ENCODE results near the gene CORO6. TPM values are rescaled to one million over a fixed set of nuclear protein-coding genes. Genes with fewer than 3 reads are reported as not detected.
A peak's percentile ranks its signal among the peaks of the same experiment; 100 is the strongest.

Gene CORO6
- total RNA-seq, 2 donors from 2014 or later = 2.1 to 10.2 TPM

GRCh38 chr17:29650396-29650795, 27.7 kb upstream of the CORO6 start:
- no peak for ATAC-seq
- Mint-ChIP-seq H3K36me3 (peaks cover 8% of the 10 kb centered on the region), H3K27ac (peak overlapping the region; percentile 1 to 78)

GRCh38 chr17:29649359-29649758, 26.6 kb upstream of the CORO6 start:
- DNase-seq (ENCODE audit: low spot score) (no peak), ATAC-seq (no peak)
- peak overlapping the region in 1 of 2 donors; percentile 78 for H3K27ac Mint-ChIP-seq
- H3K4me3 Mint-ChIP-seq = no peak overlapping the region
- H3K4me1 Mint-ChIP-seq (ENCODE audit: low read depth in 2 of 2) = peaks cover 13 to 19% of the 10 kb centered on the region in 2 donors
- H3K36me3 Mint-ChIP-seq = peaks cover 6% of the 10 kb centered on the region
- no peaks in the 10 kb centered on the region for H3K9me3 Mint-ChIP-seq
- H3K27me3 Mint-ChIP-seq = no peaks in the 10 kb centered on the region

More at GRCh38 chr17:29650396-29650795, 27.7 kb upstream of the CORO6 start:
- DNase-seq (ENCODE audit: low spot score) = no peak
- H3K4me3 Mint-ChIP-seq = no peak overlapping the region
- H3K27me3 Mint-ChIP-seq = no peaks in the 10 kb centered on the region
- H3K9me3 Mint-ChIP-seq = no peaks in the 10 kb centered on the region
- H3K4me1 Mint-ChIP-seq (ENCODE audit: low read depth in 2 of 2) = peaks cover 7 to 12% of the 10 kb centered on the region in 2 donors

GRCh38 chr17:29648005-29648404, 25.3 kb upstream of the CORO6 start:
- H3K9me3 Mint-ChIP-seq = no peaks in the 10 kb centered on the region
- no peaks in the 10 kb centered on the region for H3K27me3 Mint-ChIP-seq
- peaks cover 13 to 19% of the 10 kb centered on the region in 2 donors for H3K4me1 Mint-ChIP-seq (ENCODE audit: low read depth in 2 of 2)
- no peak for ATAC-seq
- no peak for DNase-seq (ENCODE audit: low spot score)
- no peak overlapping the region for H3K4me3 Mint-ChIP-seq
- H3K36me3 Mint-ChIP-seq = peaks cover 6% of the 10 kb centered on the region
- peak overlapping the region in 1 of 2 donors; percentile 54 for H3K27ac Mint-ChIP-seq

- DNase-seq (ENCODE audit: low spot score) = peak; percentile 77
- Mint-ChIP-seq H3K4me3 (peak overlapping the region; percentile 9), H3K4me1 (ENCODE audit: low read depth in 2 of 2) (peaks cover 16 to 29% of the 10 kb centered on the region in 2 donors), H3K27me3 (no peaks in the 10 kb centered on the region), H3K27ac (peak overlapping the region; percentile 32 to 79), H3K9me3 (no peaks in the 10 kb centered on the region), H3K36me3 (peaks cover 6% of the 10 kb centered on the region)
- ATAC-seq = peak; percentile 62 to 89
Measured at GRCh38 chr17:29645515-29646051, 22.9 kb upstream of the CORO6 start.

- ATAC-seq (no peak), DNase-seq (ENCODE audit: low spot score) (no peak)
- Mint-ChIP-seq H3K27me3 (no peaks in the 10 kb centered on the region), H3K4me3 (no peak overlapping the region), H3K36me3 (peaks cover 6% of the 10 kb centered on the region), H3K4me1 (ENCODE audit: low read depth in 2 of 2) (peaks cover 19 to 33% of the 10 kb centered on the region in 2 donors), H3K27ac (peak overlapping the region in 1 of 2 donors; percentile 79), H3K9me3 (no peaks in the 10 kb centered on the region)
Measured at GRCh38 chr17:29643817-29644160, 21.1 kb upstream of the CORO6 start.

GRCh38 chr17:29642171-29642611, 19.5 kb upstream of the CORO6 start:
- no peak for ATAC-seq
- DNase-seq (ENCODE audit: low spot score) = no peak
- peaks cover 19 to 34% of the 10 kb centered on the region in 2 donors for H3K4me1 Mint-ChIP-seq (ENCODE audit: low read depth in 2 of 2)
- no peaks in the 10 kb centered on the region for H3K27me3 Mint-ChIP-seq
- no peak overlapping the region for H3K4me3 Mint-ChIP-seq
- H3K27ac Mint-ChIP-seq = peak overlapping the region; percentile 35 to 79
- no peaks in the 10 kb centered on the region for H3K9me3 Mint-ChIP-seq
- no peaks in the 10 kb centered on the region for H3K36me3 Mint-ChIP-seq

GRCh38 chr17:29640981-29641642, 18.4 kb upstream of the CORO6 start:
- H3K27ac Mint-ChIP-seq = peak overlapping the region; percentile 54 to 90
- DNase-seq (ENCODE audit: low spot score) = no peak
- H3K4me3 Mint-ChIP-seq = peak overlapping the region; percentile 11
- H3K36me3 Mint-ChIP-seq = no peaks in the 10 kb centered on the region
- no peaks in the 10 kb centered on the region for H3K9me3 Mint-ChIP-seq
- H3K27me3 Mint-ChIP-seq = no peaks in the 10 kb centered on the region
- peaks cover 19 to 34% of the 10 kb centered on the region in 2 donors for H3K4me1 Mint-ChIP-seq (ENCODE audit: low read depth in 2 of 2)
- no peak for ATAC-seq

GRCh38 chr17:29640413-29640812, 17.7 kb upstream of the CORO6 start:
- Mint-ChIP-seq H3K36me3 (no peaks in the 10 kb centered on the region), H3K4me1 (ENCODE audit: low read depth in 2 of 2) (peaks cover 12 to 28% of the 10 kb centered on the region in 2 donors), H3K27ac (peak overlapping the region; percentile 54 to 90), H3K27me3 (no peaks in the 10 kb centered on the region), H3K4me3 (peak overlapping the region; percentile 11), H3K9me3 (no peaks in the 10 kb centered on the region)
- no peak for DNase-seq (ENCODE audit: low spot score)
- no peak for ATAC-seq

GRCh38 chr17:29633886-29634285, 11.2 kb upstream of the CORO6 start:
- H3K36me3 Mint-ChIP-seq = peaks cover 11% of the 10 kb centered on the region
- H3K4me1 Mint-ChIP-seq (ENCODE audit: low read depth in 2 of 2) = peaks cover 18 to 25% of the 10 kb centered on the region in 2 donors
- no peaks in the 10 kb centered on the region for H3K9me3 Mint-ChIP-seq
- no peak for ATAC-seq
- peak overlapping the region; percentile 41 to 42 for H3K27ac Mint-ChIP-seq
- DNase-seq (ENCODE audit: low spot score) = no peak
- no peaks in the 10 kb centered on the region for H3K27me3 Mint-ChIP-seq
- peak overlapping the region; percentile 40 for H3K4me3 Mint-ChIP-seq

- Mint-ChIP-seq H3K9me3 (no peaks in the 10 kb centered on the region), H3K27ac (peak overlapping the region in 1 of 2 donors; percentile 54), H3K36me3 (peaks cover 11% of the 10 kb centered on the region), H3K4me1 (ENCODE audit: low read depth in 2 of 2) (peaks cover 34% of the 10 kb centered on the region in 2 donors), H3K27me3 (no peaks in the 10 kb centered on the region), H3K4me3 (no peak overlapping the region)
- ATAC-seq (no peak), DNase-seq (ENCODE audit: low spot score) (no peak)
Measured at GRCh38 chr17:29630630-29631193, 8.0 kb upstream of the CORO6 start.

GRCh38 chr17:29629839-29630238, 7.1 kb upstream of the CORO6 start:
- Mint-ChIP-seq H3K9me3 (no peaks in the 10 kb centered on the region), H3K27ac (peak overlapping the region; percentile 38 to 54), H3K36me3 (peaks cover 11% of the 10 kb centered on the region), H3K27me3 (no peaks in the 10 kb centered on the region), H3K4me1 (ENCODE audit: low read depth in 2 of 2) (peaks cover 34 to 36% of the 10 kb centered on the region in 2 donors), H3K4me3 (no peak overlapping the region)
- DNase-seq (ENCODE audit: low spot score) = no peak
- ATAC-seq = no peak

GRCh38 chr17:29628644-29629043, 5.9 kb upstream of the CORO6 start:
- H3K27me3 Mint-ChIP-seq = no peaks in the 10 kb centered on the region
- peak overlapping the region; percentile 38 to 54 for H3K27ac Mint-ChIP-seq
- DNase-seq (ENCODE audit: low spot score) (no peak), ATAC-seq (peak in 1 of 2 donors; percentile 28)
- peaks cover 6% of the 10 kb centered on the region for H3K36me3 Mint-ChIP-seq
- no peak overlapping the region for H3K4me3 Mint-ChIP-seq
- H3K9me3 Mint-ChIP-seq = no peaks in the 10 kb centered on the region
- H3K4me1 Mint-ChIP-seq (ENCODE audit: low read depth in 2 of 2) = peaks cover 27 to 30% of the 10 kb centered on the region in 2 donors

- peak overlapping the region; percentile 11 to 54 for H3K27ac Mint-ChIP-seq
- ATAC-seq = no peak
- DNase-seq (ENCODE audit: low spot score) = no peak
- no peaks in the 10 kb centered on the region for H3K9me3 Mint-ChIP-seq
- H3K27me3 Mint-ChIP-seq = no peaks in the 10 kb centered on the region
- no peak overlapping the region for H3K4me3 Mint-ChIP-seq
- H3K4me1 Mint-ChIP-seq (ENCODE audit: low read depth in 2 of 2) = peaks cover 30% of the 10 kb centered on the region in 2 donors
- peaks cover 6% of the 10 kb centered on the region for H3K36me3 Mint-ChIP-seq
Measured at GRCh38 chr17:29627951-29628350, 5.2 kb upstream of the CORO6 start.

GRCh38 chr17:29625037-29625750, 2.5 kb upstream of the CORO6 start:
- Mint-ChIP-seq H3K4me1 (ENCODE audit: low read depth in 2 of 2) (peaks cover 28 to 30% of the 10 kb centered on the region in 2 donors), H3K27me3 (no peaks in the 10 kb centered on the region), H3K4me3 (no peak overlapping the region), H3K27ac (peak overlapping the region in 1 of 2 donors; percentile 13), H3K9me3 (no peaks in the 10 kb centered on the region), H3K36me3 (no peaks in the 10 kb centered on the region)
- ATAC-seq (no peak), DNase-seq (ENCODE audit: low spot score) (no peak)

All from natural killer cell treated with Interleukin-12 subunit alpha and Interleukin-12 subunit beta and Interleukin-15 and Interleukin-18, amount 100 ng/mL, for 72 hours (primary cell).